ENCODE measurements around the gene ART3. TPM values are rescaled to one million over a fixed set of nuclear protein-coding genes. Genes with fewer than 3 reads are reported as not detected.

The ART3 gene, protein sequence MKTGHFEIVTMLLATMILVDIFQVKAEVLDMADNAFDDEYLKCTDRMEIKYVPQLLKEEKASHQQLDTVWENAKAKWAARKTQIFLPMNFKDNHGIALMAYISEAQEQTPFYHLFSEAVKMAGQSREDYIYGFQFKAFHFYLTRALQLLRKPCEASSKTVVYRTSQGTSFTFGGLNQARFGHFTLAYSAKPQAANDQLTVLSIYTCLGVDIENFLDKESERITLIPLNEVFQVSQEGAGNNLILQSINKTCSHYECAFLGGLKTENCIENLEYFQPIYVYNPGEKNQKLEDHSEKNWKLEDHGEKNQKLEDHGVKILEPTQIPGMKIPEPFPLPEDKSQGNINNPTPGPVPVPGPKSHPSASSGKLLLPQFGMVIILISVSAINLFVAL
- total RNA-seq (2021) (0.27 to 0.59 TPM in 2 of 3 replicates, not detected in the other), Bru-seq, nascent RNA (percentile 8 among the genes with signal in this experiment)
- long read RNA-seq, experiment 1: 0 reads
- long read RNA-seq, experiment 2: 0 reads
- long read RNA-seq, experiment 3, partial matches to known transcripts: 0 of 1 reads
- long read RNA-seq, experiment 3, other reads (novel, unspliced or antisense): 1 of 1 reads

DNA sequence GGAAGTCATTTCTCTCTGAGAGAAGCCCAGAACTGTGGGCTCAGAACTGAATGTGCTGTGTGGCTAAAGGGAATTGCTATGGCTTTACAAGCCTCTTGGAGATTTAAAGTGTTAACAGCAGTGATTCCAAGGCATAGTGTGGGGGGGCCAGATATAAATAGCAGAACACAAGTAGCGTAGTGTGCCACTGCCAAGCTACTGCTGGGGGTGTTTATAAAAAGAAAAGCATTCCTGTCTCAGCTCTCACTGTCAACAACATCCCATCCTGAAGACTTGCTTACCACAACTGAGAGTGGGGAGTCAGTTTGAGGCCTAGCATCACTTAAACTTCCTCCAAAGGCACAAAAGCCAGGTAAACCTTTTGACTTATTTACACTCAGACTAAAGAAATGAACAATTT, at the start of gene ART3:
ART3 (plus strand) TSS at position 242 of the 400 bp plus-strand sequence. CDS start 1,181 bp downstream, outside the sequence.
- no peaks in the 10 kb centered on the region for H3K36me3 Mint-ChIP-seq

DNA sequence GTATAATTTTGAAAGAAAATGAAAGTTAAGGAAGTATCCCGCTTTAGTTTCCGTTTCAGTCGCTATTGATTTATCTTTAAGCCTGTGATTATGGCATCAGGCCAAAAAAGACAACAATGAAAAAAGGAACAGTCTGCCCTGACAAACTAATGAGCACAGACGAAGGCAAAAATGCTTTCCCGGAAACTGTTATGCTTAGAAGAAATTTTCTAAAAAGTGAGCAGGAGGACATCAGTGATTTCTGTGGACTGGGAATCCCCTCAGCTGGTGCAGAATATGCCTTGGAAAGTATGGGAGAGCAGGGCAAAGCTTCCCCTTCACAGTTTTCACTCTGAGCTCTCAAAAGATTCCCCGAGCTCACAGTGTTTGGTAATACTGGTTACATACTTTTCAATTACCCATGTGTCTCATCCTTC, 46.2 kb upstream of the ART3 start:
- ChIA-PET POLR2A (no interaction called here), CTCF (no interaction called here)
- TF ChIP-seq, protein P1, sequence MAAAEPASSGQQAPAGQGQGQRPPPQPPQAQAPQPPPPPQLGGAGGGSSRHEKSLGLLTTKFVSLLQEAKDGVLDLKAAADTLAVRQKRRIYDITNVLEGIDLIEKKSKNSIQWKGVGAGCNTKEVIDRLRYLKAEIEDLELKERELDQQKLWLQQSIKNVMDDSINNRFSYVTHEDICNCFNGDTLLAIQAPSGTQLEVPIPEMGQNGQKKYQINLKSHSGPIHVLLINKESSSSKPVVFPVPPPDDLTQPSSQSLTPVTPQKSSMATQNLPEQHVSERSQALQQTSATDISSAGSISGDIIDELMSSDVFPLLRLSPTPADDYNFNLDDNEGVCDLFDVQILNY (CRISPR knock-in tag; IDR thresholded peaks at IDR 0.05): no peak
- TF ChIP-seq ATF1 (CRISPR knock-in tag; IDR thresholded peaks at IDR 0.05) (no peak), GRHL2 (CRISPR knock-in tag; IDR thresholded peaks at IDR 0.05; ENCODE audit: insufficient replicate concordance, severe bottlenecking) (no peak), IRF2 (CRISPR knock-in tag; IDR thresholded peaks at IDR 0.05; ENCODE audit: borderline replicate concordance, low read depth) (no peak), GTF2I (CRISPR knock-in tag; conservative IDR thresholded peaks at IDR 0.05) (no peak), TCF7 (CRISPR knock-in tag; IDR thresholded peaks at IDR 0.05; ENCODE audit: low read depth) (no peak), TP53 (CRISPR knock-in tag; IDR thresholded peaks at IDR 0.05) (no peak)
- TF ChIP-seq, protein P2, sequence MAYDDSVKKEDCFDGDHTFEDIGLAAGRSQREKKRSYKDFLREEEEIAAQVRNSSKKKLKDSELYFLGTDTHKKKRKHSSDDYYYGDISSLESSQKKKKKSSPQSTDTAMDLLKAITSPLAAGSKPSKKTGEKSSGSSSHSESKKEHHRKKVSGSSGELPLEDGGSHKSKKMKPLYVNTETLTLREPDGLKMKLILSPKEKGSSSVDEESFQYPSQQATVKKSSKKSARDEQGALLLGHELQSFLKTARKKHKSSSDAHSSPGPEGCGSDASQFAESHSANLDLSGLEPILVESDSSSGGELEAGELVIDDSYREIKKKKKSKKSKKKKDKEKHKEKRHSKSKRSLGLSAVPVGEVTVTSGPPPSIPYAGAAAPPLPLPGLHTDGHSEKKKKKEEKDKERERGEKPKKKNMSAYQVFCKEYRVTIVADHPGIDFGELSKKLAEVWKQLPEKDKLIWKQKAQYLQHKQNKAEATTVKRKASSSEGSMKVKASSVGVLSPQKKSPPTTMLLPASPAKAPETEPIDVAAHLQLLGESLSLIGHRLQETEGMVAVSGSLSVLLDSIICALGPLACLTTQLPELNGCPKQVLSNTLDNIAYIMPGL (CRISPR knock-in tag; IDR thresholded peaks at IDR 0.05): no peak
- TF ChIP-seq, protein P3, sequence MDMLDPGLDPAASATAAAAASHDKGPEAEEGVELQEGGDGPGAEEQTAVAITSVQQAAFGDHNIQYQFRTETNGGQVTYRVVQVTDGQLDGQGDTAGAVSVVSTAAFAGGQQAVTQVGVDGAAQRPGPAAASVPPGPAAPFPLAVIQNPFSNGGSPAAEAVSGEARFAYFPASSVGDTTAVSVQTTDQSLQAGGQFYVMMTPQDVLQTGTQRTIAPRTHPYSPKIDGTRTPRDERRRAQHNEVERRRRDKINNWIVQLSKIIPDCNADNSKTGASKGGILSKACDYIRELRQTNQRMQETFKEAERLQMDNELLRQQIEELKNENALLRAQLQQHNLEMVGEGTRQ (CRISPR knock-in tag; IDR thresholded peaks at IDR 0.05): no peak
- Mint-ChIP-seq H3K9me3 (no peaks in the 10 kb centered on the region), H3K4me1 (no peaks in the 10 kb centered on the region), H3K27ac (no peak overlapping the region), H3K4me3 (no peak overlapping the region), H3K36me3 (no peaks in the 10 kb centered on the region), H3K27me3 (ENCODE audit: low read depth) (peaks cover 5% of the 10 kb centered on the region; the same call in 1 of the 2 replicates)
- ATAC-seq: no peak
- no peak for DNase-seq (ENCODE audit: low spot score)

More for the DNA sequence above, at the start of gene ART3:
- TF ChIP-seq NR2C2 (CRISPR knock-in tag; IDR thresholded peaks at IDR 0.05) (no peak), ZNF396 (CRISPR knock-in tag; IDR thresholded peaks at IDR 0.05; ENCODE audit: borderline replicate concordance) (no peak), GABPB1 (CRISPR knock-in tag; IDR thresholded peaks at IDR 0.05) (no peak), NFATC4 (CRISPR knock-in tag; IDR thresholded peaks at IDR 0.05) (no peak), IRF2 (CRISPR knock-in tag; IDR thresholded peaks at IDR 0.05; ENCODE audit: borderline replicate concordance, low read depth) (no peak), NFE2L1 (CRISPR knock-in tag; IDR thresholded peaks at IDR 0.05) (no peak), HMGA2 (CRISPR knock-in tag; IDR thresholded peaks at IDR 0.05) (no peak), CREB1 (CRISPR knock-in tag; IDR thresholded peaks at IDR 0.05) (no peak), ZNF317 (CRISPR knock-in tag; IDR thresholded peaks at IDR 0.05; ENCODE audit: borderline replicate concordance, low read depth) (no peak)
- TF ChIP-seq, protein P4, sequence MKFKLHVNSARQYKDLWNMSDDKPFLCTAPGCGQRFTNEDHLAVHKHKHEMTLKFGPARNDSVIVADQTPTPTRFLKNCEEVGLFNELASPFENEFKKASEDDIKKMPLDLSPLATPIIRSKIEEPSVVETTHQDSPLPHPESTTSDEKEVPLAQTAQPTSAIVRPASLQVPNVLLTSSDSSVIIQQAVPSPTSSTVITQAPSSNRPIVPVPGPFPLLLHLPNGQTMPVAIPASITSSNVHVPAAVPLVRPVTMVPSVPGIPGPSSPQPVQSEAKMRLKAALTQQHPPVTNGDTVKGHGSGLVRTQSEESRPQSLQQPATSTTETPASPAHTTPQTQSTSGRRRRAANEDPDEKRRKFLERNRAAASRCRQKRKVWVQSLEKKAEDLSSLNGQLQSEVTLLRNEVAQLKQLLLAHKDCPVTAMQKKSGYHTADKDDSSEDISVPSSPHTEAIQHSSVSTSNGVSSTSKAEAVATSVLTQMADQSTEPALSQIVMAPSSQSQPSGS (CRISPR knock-in tag; IDR thresholded peaks at IDR 0.05; ENCODE audit: borderline replicate concordance, low read depth): no peak
- TF ChIP-seq, protein P5, sequence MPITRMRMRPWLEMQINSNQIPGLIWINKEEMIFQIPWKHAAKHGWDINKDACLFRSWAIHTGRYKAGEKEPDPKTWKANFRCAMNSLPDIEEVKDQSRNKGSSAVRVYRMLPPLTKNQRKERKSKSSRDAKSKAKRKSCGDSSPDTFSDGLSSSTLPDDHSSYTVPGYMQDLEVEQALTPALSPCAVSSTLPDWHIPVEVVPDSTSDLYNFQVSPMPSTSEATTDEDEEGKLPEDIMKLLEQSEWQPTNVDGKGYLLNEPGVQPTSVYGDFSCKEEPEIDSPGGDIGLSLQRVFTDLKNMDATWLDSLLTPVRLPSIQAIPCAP (CRISPR knock-in tag; IDR thresholded peaks at IDR 0.05): no peak
- TF ChIP-seq, protein P6, sequence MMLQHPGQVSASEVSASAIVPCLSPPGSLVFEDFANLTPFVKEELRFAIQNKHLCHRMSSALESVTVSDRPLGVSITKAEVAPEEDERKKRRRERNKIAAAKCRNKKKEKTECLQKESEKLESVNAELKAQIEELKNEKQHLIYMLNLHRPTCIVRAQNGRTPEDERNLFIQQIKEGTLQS (CRISPR knock-in tag; conservative IDR thresholded peaks at IDR 0.05): no peak
- peak within 1 kb of the TSS; percentile 62; the same call in 1 of the 2 replicates for H3K27ac Mint-ChIP-seq
- no peaks in the 10 kb centered on the region for H3K27me3 Mint-ChIP-seq (ENCODE audit: low read depth)
- ChIA-PET POLR2A (interaction anchor here (0.5 kb wide), 1 partner anchor 12 kb away, joined by 3 read pairs; no protein-coding TSS in a partner anchor), CTCF (interaction anchor here (0.9 to 1.3 kb wide), 3 partner anchors 13 to 158 kb away, joined by 3 to 10 read pairs (median 5); no protein-coding TSS in a partner anchor)
- H3K4me1 Mint-ChIP-seq: peaks cover 12% of the 10 kb centered on the region
- DNase-seq (ENCODE audit: low spot score): no peak
- ATAC-seq: no peak
- no peak within 1 kb of the TSS for H3K4me3 Mint-ChIP-seq
- no peaks in the 10 kb centered on the region for H3K9me3 Mint-ChIP-seq
